ENCODE data around the gene KCNIP3.
"Not testable (repeated sequence)": the region's sequence is repeated elsewhere in the genome, so short reads cannot be mapped to it uniquely, and the experiment has no call there.

The KCNIP3 gene

GRCh38 chr2:95353055-95353575 is 56.0 kb downstream of the KCNIP3 start:
- POLR2A ChIA-PET: no interaction called here
- CTCF ChIA-PET: interaction anchor here (2.9 kb wide), 1 partner anchor 8 kb away, joined by 10 read pairs; no protein-coding TSS in a partner anchor
- no peak overlapping the region for H3K4me3 ChIP-seq (ENCODE audit: low read depth, low read length)
- TF ChIP-seq CTCF (IDR thresholded peaks at IDR 0.05; ENCODE audit: insufficient read depth, low read length, missing control alignments): no peak
- DNase-seq (ENCODE audit: low read depth, low spot score): no peak

GRCh38 chr2:95353613-95354468 is 56.7 kb downstream of the KCNIP3 start:
- ChIA-PET CTCF (interaction anchor here (0.6 to 2.9 kb wide), 3 partner anchors 8 to 11 kb away, joined by 3 to 10 read pairs (median 3); no protein-coding TSS in a partner anchor), POLR2A (no interaction called here)
- DNase-seq (ENCODE audit: low read depth, low spot score): no peak
- no peak overlapping the region for H3K4me3 ChIP-seq (ENCODE audit: low read depth, low read length)
- no peak for TF ChIP-seq CTCF (IDR thresholded peaks at IDR 0.05; ENCODE audit: insufficient read depth, low read length, missing control alignments)

DNA sequence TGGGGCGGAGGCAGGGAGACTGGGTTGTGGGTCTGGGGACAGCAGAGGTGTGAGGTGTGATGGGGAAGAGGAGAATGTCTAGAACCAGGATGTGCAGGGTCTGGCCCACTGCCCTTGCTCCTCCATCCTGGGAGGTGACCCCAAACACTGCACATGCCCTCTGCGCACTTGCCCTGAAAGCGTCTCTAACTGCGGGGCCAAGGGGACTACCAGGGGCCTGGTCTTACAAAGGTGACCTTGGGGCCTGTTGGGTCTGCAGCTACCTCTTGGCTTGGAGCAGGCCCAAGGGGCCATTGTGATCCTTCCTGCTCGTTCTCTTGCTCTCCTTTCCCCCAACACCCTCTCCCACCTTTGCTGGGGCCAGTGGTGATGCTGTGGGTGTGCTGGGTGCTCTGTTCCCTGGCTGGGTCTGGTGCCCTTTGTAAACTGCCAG is 57.3 kb downstream of the KCNIP3 start:
- no peak for DNase-seq (ENCODE audit: low read depth, low spot score)
- no peak for TF ChIP-seq CTCF (IDR thresholded peaks at IDR 0.05; ENCODE audit: insufficient read depth, low read length, missing control alignments)
- POLR2A ChIA-PET: no interaction called here
- CTCF ChIA-PET: interaction anchor here (0.6 to 2.9 kb wide), 3 partner anchors 9 to 11 kb away, joined by 3 to 10 read pairs (median 3); no protein-coding TSS in a partner anchor
- no peak overlapping the region for H3K4me3 ChIP-seq (ENCODE audit: low read depth, low read length)

GRCh38 chr2:95354925-95355324 is 57.8 kb downstream of the KCNIP3 start:
- ChIA-PET POLR2A (no interaction called here), CTCF (interaction anchor here (0.6 to 2.9 kb wide), 3 partner anchors 9 to 12 kb away, joined by 3 to 10 read pairs (median 3); no protein-coding TSS in a partner anchor)
- no peak for TF ChIP-seq CTCF (IDR thresholded peaks at IDR 0.05; ENCODE audit: insufficient read depth, low read length, missing control alignments)
- no peak overlapping the region for H3K4me3 ChIP-seq (ENCODE audit: low read depth, low read length)
- DNase-seq (ENCODE audit: low read depth, low spot score): no peak

DNA sequence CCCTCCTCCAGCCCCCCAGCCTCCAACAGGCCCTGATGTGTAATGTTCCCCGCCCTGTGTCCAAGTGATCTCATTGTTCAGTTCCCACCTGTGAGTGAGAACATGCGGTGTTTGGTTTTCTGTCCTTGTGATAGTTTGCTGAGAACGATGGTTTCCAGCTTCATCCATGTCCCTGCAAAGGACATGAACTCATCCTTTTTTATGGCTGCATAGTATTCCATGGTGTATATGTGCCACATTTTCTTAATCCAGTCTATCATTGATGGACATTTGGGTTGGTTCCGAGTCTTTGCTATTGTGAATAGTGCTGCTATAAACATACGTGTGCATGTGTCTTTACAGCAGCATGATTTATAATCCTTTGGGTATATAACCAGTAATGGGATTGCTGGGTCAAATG is 58.3 kb downstream of the KCNIP3 start:
- CTCF ChIA-PET: interaction anchor here (1.0 to 2.9 kb wide), 3 partner anchors 8 to 10 kb away, joined by 3 to 10 read pairs (median 3); no protein-coding TSS in a partner anchor
- POLR2A ChIA-PET; H3K4me3 ChIP-seq (ENCODE audit: low read depth, low read length); DNase-seq (ENCODE audit: low read depth, low spot score): not testable (repeated sequence)

DNA sequence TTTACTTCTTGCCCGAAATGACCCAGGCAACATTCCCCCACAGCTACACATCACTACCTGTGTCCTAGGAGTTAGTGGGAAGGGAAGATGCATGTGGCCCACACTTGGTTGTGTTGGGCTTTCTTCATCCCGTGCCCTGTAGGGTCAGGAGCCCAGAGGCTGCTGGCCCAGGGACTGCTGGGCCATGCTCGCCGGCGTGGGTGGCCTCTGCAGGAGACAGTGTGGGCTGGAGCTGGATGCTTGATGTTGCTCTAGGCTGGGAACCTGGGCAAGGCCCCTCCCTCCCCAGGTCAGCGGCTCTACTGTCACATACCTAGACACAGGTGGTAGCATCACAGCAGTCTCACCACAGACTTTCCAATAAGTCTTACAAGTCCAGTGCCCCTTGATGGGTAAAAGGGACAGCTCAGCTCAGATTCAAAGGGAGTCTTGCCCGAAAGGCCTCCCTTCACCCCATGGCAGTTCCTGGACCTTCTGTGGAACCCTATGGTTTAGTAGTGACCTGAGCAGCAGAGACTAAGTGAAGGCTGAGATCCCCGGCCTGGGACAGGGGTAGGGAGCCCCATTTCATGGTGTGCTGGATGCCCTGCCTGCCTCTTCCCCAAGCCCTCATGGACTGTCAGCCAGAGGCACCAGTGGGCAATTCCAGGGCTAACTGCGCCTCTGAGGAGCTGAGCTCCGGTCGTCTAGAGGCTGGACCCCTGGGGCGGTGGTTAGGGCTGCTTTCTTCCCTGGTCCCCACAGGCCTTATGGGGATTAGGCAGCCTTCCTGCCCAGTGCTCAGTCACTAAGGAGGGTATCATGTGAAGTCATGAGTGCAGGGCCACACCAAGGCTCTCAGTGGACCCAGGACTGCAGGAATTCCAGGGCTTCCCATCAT is 59.9 kb downstream of the KCNIP3 start:
- ChIA-PET CTCF (interaction anchor here (1.0 to 4.6 kb wide), 2 partner anchors 11 to 12 kb away, joined by 3 to 23 read pairs; no protein-coding TSS in a partner anchor), POLR2A (no interaction called here)
- TF ChIP-seq CTCF (IDR thresholded peaks at IDR 0.05; ENCODE audit: insufficient read depth, low read length, missing control alignments): no peak
- DNase-seq (ENCODE audit: low read depth, low spot score): no peak
- no peak overlapping the region for H3K4me3 ChIP-seq (ENCODE audit: low read depth, low read length)
